Thoracic aorta (tissue), 2 donors: ENCODE results near the gene CENPH. TPM values are rescaled to one million over a fixed set of nuclear protein-coding genes. Genes with fewer than 3 reads are reported as not detected.
"Not testable (repeated sequence)": the region's sequence is repeated elsewhere in the genome, so short reads cannot be mapped to it uniquely, and the experiment has no call there.

Experiments used
- ATAC-seq: fragments of 150-250 bp; one replicate; pipeline ENCODE4 v1.8.0; 2017; ENCODE audit warnings: low read depth; ENCODE audit not compliant: insufficient number of reproducible peaks, low FRiP score
- DNase-seq: peaks from one replicate; pipeline ENCODE4 v3.0.0-alpha.2; 2020; ENCODE audit warnings: low spot score
- H3K27ac ChIP-seq, 2 donors: fragments of 200-600 bp; sonication (generic); 1 replicate in 1 of 2; 2 replicates in 1 of 2; pipeline ENCODE4 v1.5.1; 2016; ENCODE audit warnings: mild to moderate bottlenecking in 2 of 2, moderate library complexity in 2 of 2
- H3K27me3 ChIP-seq: fragments of 200-600 bp; sonication (generic); replicated peaks from 2 replicates; pipeline ENCODE4 v1.6.0; 2016; ENCODE audit warnings: mild to moderate bottlenecking; ENCODE audit not compliant: insufficient read depth
- H3K36me3 ChIP-seq: fragments of 200-600 bp; sonication (generic); one replicate; pipeline ENCODE4 v1.5.1; 2016
- H3K4me1 ChIP-seq, 2 donors: fragments of 200-600 bp; sonication (generic); 1 replicate in 1 of 2; 2 replicates in 1 of 2; pipeline versions ENCODE4 v1.5.1 to v1.6.0; 2016; ENCODE audit warnings: low read depth in 2 of 2, mild to moderate bottlenecking in 1 of 2; ENCODE audit not compliant: control insufficient read depth in 1 of 2
- H3K4me3 ChIP-seq: fragments of 200-600 bp; sonication (generic); 2 replicates; pipeline ENCODE4 v1.5.1; 2016; ENCODE audit warnings: mild to moderate bottlenecking
- H3K9me3 ChIP-seq: fragments of 200-600 bp; sonication (generic); 2 replicates; pipeline ENCODE4 v1.5.1; 2016
- CTCF ChIP-seq: fragments of 200-600 bp; sonication (generic); IDR thresholded peaks from one replicate; pipeline ENCODE4 v1.5.1; 2019; ENCODE audit warnings: antibody characterized with exemption
- total RNA-seq, 2 donors: library from RNA; depleted of rRNA; stranded (reverse); fragments of >200 nt; gene quantifications; one replicate each; pipeline versions ENCODE4 v1.1.0 to v1.2.3, GENCODE V29; 2016

The CENPH gene
- total RNA-seq, 2 donors from 2014 or later: 1.3 to 1.8 TPM

DNA sequence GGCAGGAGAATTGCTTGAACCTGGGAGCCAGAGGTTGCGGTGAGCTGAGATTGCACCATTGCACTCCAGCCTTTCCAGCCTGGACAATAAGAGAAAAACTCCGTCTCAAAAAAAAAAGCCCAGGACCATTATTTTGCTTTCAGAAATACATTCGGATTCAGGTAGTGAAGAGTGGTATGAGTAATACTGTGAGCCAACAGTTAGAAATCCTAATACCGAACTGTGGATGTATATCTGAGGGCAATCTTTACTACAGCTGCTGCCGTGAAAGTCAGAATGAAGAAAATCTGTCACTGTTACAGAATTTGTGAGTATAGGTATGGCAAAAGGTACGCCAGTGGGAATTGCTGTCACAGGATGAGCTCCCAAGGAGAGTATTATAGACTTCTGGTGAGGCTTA, 41.9 kb downstream of the CENPH start:
- H3K36me3 ChIP-seq: peaks cover 26% of the 10 kb centered on the region
- no peak overlapping the region for H3K27ac ChIP-seq
- TF ChIP-seq CTCF: no peak
- no peak for ATAC-seq
- no peak for DNase-seq
- H3K9me3 ChIP-seq: no peaks in the 10 kb centered on the region
- no peaks in the 10 kb centered on the region for H3K27me3 ChIP-seq
- H3K4me1 ChIP-seq: peaks cover 10% of the 10 kb centered on the region in 2 donors
- no peak overlapping the region for H3K4me3 ChIP-seq

- ATAC-seq (no peak), DNase-seq (no peak)
- no peaks in the 10 kb centered on the region for H3K27me3 ChIP-seq
- H3K9me3 ChIP-seq: no peaks in the 10 kb centered on the region
- TF ChIP-seq CTCF: no peak
- no peak overlapping the region for H3K27ac ChIP-seq
- H3K4me1 ChIP-seq: peaks cover 10% of the 10 kb centered on the region in 2 donors
- no peak overlapping the region for H3K4me3 ChIP-seq
- peaks cover 24% of the 10 kb centered on the region for H3K36me3 ChIP-seq
Observed at GRCh38 chr5:69231851-69232250, 42.5 kb downstream of the CENPH start.

DNA sequence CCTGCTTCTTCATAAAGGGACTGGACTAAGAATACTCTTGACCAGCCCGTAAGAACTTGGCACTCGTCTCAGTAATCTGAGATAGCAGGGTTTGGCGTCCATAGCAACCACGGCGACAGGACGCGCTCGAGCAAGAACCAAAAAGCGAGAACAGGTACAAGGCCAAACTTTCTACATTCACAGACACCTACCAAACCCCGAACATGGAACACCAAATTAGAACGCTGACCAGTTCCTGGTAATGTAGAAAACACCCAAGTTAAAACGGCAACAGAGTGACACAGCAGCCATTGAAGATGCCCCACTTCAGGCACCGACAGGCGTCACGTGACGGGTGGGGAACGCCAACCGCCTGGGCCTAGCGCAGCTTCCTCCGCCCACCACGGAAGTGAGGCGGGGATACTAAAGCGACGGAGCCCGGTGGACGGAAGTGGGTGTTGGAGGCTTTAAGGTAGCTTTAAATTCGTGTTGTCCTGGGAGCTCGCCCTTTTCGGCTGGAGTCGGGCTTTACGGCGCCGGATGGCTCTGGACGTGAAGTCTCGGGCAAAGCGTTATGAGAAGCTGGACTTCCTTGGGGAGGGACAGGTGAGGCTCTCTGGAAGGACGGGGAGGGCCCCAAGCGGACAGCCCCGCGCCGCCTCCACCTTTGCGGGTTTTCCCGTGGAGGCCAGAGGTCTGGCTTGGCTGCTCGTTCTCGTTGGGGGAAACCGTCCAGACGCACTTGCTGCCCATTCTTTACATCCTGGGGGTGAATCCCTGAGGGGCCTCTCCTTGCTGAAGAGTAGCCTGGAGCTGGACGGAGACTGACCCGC, 45.3 kb downstream of the CENPH start, which contains the start of gene CDK7:
TSS of gene CDK7 (plus strand) at position 430 of the 812 bp plus-strand sequence. CDS start at position 520, 90 bp downstream.
- Histone ChIP-seq H3K4me1 (peaks cover 10 to 13% of the 10 kb centered on the region in 2 donors), H3K27me3 (no peaks in the 10 kb centered on the region), H3K9me3 (no peaks in the 10 kb centered on the region), H3K27ac (peak within 1 kb of the TSS; percentile 78 to 85), H3K36me3 (peaks cover 7% of the 10 kb centered on the region), H3K4me3 (peak within 1 kb of the TSS; percentile 89)
- DNase-seq: peak; percentile 72
- peak; percentile 95 for ATAC-seq
- no peak for TF ChIP-seq CTCF

GRCh38 chr5:69236733-69237132, 47.4 kb downstream of the CENPH start:
- ATAC-seq: not testable (repeated sequence)

DNA sequence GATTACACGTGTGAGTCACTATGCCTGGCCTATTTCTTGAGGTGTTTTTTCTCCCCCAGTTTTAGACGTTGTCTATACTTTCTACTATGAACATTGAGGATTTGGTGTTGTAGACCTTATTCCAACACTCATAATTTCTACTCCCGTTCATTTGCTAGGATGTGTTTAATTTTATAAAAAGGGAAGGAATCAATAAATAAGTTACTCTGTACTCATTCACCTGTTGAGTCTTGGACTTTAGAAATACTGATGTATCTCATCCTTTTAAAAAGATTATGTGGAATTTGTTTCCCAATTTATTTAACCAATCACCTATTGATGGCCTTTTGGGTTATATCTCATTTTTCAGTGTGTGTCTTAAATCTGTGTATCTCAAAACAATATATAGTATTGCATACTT, 48.5 kb downstream of the CENPH start:
- DNase-seq (no peak), ATAC-seq (no peak)
- Histone ChIP-seq H3K4me1 (peaks cover 10 to 19% of the 10 kb centered on the region in 2 donors), H3K27ac (no peak overlapping the region), H3K27me3 (no peaks in the 10 kb centered on the region), H3K4me3 (no peak overlapping the region), H3K9me3 (no peaks in the 10 kb centered on the region), H3K36me3 (no peaks in the 10 kb centered on the region)
- TF ChIP-seq CTCF: no peak

More at GRCh38 chr5:69236733-69237132, 47.4 kb downstream of the CENPH start:
- not testable (repeated sequence) for H3K4me3 ChIP-seq, H3K27me3 ChIP-seq, H3K36me3 ChIP-seq, H3K9me3 ChIP-seq, DNase-seq, H3K27ac ChIP-seq
- peaks cover 10 to 19% of the 10 kb centered on the region in 2 donors for H3K4me1 ChIP-seq
